ENCODE measurements around the gene MMP24.

GRCh38 chr20:35274172-35275092, 47.9 kb downstream of the MMP24 start:
- TF ChIP-seq CTCF (IDR thresholded peaks at IDR 0.05; ENCODE audit: low read depth, low read length) = no peak
- no peak for TF ChIP-seq EZH2phosphoT487 (IDR thresholded peaks at IDR 0.05; ENCODE audit: low read depth)
